Measurements from ENCODE around the gene FOXJ1.
"Not testable (repeated sequence)": the region's sequence is repeated elsewhere in the genome, so short reads cannot be mapped to it uniquely, and the experiment has no call there.

Gene FOXJ1, protein sequence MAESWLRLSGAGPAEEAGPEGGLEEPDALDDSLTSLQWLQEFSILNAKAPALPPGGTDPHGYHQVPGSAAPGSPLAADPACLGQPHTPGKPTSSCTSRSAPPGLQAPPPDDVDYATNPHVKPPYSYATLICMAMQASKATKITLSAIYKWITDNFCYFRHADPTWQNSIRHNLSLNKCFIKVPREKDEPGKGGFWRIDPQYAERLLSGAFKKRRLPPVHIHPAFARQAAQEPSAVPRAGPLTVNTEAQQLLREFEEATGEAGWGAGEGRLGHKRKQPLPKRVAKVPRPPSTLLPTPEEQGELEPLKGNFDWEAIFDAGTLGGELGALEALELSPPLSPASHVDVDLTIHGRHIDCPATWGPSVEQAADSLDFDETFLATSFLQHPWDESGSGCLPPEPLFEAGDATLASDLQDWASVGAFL

DNA sequence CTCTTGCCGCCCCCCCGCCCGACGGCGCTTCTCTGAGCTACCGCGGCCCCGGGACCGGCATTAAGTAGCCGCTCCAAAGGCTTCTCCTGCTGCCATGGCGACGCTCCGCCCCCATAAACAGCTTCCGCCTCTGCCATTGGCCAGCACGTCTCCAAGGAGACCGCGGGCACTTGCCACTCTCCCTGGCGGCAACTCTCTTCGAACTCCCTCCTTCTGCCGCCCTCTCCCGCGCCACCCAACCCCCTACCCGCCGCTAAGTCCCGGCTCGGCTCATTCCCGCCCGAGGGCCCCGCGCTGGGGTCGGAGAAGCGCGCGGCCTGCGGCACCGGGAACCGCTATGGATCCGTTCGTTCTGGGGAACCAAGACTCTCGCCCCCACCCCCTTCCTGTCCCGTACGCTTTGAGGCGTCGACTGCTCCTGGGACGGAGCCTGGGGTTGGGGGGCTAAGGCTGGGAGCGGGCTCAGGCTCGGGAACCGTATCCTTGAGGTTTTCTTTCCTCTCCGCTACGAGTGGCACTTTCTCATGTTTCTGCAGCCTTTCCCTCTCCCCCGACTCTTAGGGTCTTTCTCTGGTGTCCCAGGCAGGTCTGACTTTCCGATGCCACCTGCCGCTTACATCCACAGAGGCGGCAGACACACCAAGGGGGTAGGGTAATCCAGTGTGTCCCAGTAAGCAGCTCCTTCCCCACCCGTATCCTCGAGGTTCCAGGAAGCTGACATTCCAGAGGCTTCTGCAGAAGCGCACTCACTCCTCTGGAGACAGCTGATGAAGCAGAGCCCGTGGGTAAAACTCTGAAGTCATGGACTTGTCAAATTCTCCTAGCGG lies at the start of gene FOXJ1:
Gene FOXJ1 (minus strand): TSS at position 34 of the 827 bp plus-strand sequence. CDS start 850 bp downstream, outside the sequence.
- no peaks in the 10 kb centered on the region for H3K79me2 ChIP-seq (ENCODE audit: control insufficient read depth, insufficient read depth, low read length, unreplicated experiment)
- peak within 1 kb of the TSS; percentile 70 for H3K4me3 ChIP-seq (ENCODE audit: low read depth, low read length)
- H3K4me1 ChIP-seq (ENCODE audit: control insufficient read depth, insufficient read depth, low read length, unreplicated experiment) = no peaks in the 10 kb centered on the region
- H3K27ac ChIP-seq (ENCODE audit: low read depth, low read length) = no peak within 1 kb of the TSS
- no peaks in the 10 kb centered on the region for H3K36me3 ChIP-seq (ENCODE audit: insufficient read depth, low read length)
- peak within 1 kb of the TSS; percentile 52 for H2AFZ ChIP-seq (ENCODE audit: low read length, unreplicated experiment)
- H3K27me3 ChIP-seq (ENCODE audit: insufficient read depth, low read length) = peaks cover 57% of the 10 kb centered on the region

DNA sequence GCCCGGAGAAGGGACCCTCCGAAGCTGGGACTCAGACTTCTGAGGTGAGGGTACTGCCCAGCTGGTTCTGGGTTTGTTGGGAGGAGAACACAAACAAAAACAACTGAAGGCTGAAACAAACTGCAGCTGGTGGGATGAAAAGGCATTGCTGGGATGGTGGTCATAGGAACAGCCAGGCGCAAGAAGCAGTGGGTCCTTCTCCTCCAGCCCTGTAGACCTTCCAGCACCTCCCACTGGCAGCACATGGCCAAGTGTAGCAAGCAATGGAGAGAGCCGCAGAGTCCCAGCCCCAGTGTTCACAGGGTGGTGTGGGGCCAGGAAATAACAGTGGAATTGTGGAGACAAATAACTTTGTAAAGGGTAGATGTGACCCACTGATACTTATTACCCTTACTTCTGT lies 48.7 kb upstream of the FOXJ1 start:
- Histone ChIP-seq H3K4me3 (ENCODE audit: low read depth, low read length) (no peak overlapping the region), H3K36me3 (ENCODE audit: insufficient read depth, low read length) (no peaks in the 10 kb centered on the region), H3K27me3 (ENCODE audit: insufficient read depth, low read length) (peaks cover 4% of the 10 kb centered on the region; the same call in 1 of the 2 replicates), H3K27ac (ENCODE audit: low read depth, low read length) (no peak overlapping the region), H2AFZ (ENCODE audit: low read length, unreplicated experiment) (no peak overlapping the region), H3K4me1 (ENCODE audit: control insufficient read depth, insufficient read depth, low read length, unreplicated experiment) (no peaks in the 10 kb centered on the region), H3K79me2 (ENCODE audit: control insufficient read depth, insufficient read depth, low read length, unreplicated experiment) (no peaks in the 10 kb centered on the region)

DNA sequence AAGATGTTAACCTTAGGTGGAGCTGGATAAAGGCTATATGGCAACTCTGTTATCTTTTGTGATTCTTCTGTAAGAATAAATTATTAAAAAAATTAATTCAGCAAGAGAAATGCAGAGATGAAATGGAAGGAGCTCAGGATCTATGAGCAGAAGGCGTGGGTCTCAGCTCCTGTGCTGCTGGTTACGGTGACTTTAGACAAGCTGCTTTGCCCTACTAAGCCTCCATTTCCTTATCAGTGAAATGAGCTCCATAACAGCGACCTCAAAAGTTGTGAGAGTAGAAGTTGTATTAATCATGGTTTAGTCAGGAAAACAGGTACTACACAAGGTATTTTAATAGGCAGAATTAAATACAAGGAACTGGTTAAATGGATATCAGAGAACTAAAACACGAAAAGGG lies 48.2 kb upstream of the FOXJ1 start:
- Histone ChIP-seq H3K79me2 (ENCODE audit: control insufficient read depth, insufficient read depth, low read length, unreplicated experiment) (no peaks in the 10 kb centered on the region), H3K27ac (ENCODE audit: low read depth, low read length) (no peak overlapping the region), H3K4me1 (ENCODE audit: control insufficient read depth, insufficient read depth, low read length, unreplicated experiment) (no peaks in the 10 kb centered on the region), H3K4me3 (ENCODE audit: low read depth, low read length) (no peak overlapping the region), H3K36me3 (ENCODE audit: insufficient read depth, low read length) (no peaks in the 10 kb centered on the region), H2AFZ (ENCODE audit: low read length, unreplicated experiment) (no peak overlapping the region), H3K27me3 (ENCODE audit: insufficient read depth, low read length) (peaks cover 4% of the 10 kb centered on the region; the same call in 1 of the 2 replicates)

DNA sequence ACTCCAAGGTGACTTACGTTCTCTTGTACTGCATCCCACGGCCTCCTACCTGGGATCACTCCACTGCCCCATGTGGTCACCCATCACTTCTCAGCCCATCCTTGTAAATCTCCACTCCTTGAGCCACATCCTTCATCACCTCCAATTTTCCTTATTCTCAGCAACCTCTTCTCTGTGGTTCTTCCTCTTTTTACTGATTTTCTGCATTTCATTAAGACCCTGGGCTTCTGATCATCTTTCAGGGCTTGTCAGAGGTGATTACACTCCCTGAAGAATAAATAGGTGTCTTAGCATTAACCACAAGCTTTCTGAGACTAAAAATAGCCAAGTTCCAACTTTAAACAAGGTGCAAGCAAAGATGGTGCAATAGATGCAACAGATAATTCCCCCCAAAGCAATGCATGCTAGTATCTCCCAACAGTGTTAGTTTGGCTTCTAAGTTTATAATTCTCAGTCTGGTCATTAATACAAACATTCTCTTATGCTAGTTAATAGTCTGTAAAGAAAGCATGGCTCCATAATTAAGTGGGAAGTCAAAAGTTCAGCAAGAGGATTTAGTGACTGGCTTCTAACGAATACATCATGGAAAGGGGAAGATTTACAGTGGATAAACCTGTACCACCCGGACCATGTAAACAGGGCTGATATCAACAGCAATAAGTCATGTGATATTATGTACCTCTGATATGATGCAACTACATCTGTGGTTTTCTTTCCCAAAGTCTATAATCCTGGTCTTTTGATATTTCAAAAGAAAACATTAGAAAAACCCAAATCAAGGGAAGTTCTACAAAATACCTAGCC lies 47.4 kb upstream of the FOXJ1 start:
- Histone ChIP-seq H3K79me2 (ENCODE audit: control insufficient read depth, insufficient read depth, low read length, unreplicated experiment) (no peaks in the 10 kb centered on the region), H3K27me3 (ENCODE audit: insufficient read depth, low read length) (peaks cover 4% of the 10 kb centered on the region; the same call in 1 of the 2 replicates), H3K4me3 (ENCODE audit: low read depth, low read length) (no peak overlapping the region), H3K4me1 (ENCODE audit: control insufficient read depth, insufficient read depth, low read length, unreplicated experiment) (no peaks in the 10 kb centered on the region), H3K36me3 (ENCODE audit: insufficient read depth, low read length) (no peaks in the 10 kb centered on the region), H3K27ac (ENCODE audit: low read depth, low read length) (no peak overlapping the region), H2AFZ (ENCODE audit: low read length, unreplicated experiment) (no peak overlapping the region)

DNA sequence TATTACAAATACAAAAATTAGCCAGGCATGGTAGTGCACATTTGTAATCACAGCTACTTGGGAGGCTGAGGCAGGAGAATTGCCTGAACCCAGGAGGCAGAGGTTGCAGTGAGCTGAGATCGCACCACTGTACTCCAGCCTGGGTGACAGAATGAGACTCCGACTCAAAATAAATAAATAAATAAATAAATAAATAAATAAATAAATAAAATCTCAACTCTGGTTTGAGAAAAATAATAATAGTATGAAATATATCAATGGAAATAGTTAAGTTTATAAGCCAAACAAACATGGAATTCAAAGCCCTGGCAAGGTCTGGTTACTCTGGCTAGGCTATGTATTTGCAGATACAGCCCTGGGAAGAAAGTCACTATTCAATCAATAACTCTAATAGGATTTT lies 45.7 kb upstream of the FOXJ1 start:
- not testable (repeated sequence) for H2AFZ ChIP-seq (ENCODE audit: low read length, unreplicated experiment); H3K4me1 ChIP-seq (ENCODE audit: control insufficient read depth, insufficient read depth, low read length, unreplicated experiment)

DNA sequence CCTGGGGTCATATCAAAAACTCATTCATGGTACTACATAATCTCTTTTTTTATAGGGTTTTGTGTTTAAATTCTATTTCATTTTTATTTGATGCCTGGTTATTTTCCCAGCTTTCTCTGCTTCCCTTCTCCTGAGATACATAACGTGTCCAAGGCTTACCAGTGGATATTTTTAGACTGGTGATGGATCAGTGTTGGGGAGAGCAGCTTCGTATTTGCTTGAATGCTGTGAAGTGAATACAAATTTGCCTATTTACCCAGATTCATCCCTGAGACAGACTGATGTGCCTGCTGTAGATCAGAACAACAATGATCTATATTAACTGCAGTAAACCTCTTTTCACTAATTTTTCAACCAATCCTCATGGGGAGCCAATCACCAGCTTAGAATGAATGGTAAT lies 43.2 kb upstream of the FOXJ1 start:
- no peaks in the 10 kb centered on the region for H3K4me1 ChIP-seq (ENCODE audit: control insufficient read depth, insufficient read depth, low read length, unreplicated experiment)
- no peaks in the 10 kb centered on the region for H3K36me3 ChIP-seq (ENCODE audit: insufficient read depth, low read length)
- no peak overlapping the region for H3K4me3 ChIP-seq (ENCODE audit: low read depth, low read length)
- H3K27ac ChIP-seq (ENCODE audit: low read depth, low read length) = no peak overlapping the region
- no peaks in the 10 kb centered on the region for H3K79me2 ChIP-seq (ENCODE audit: control insufficient read depth, insufficient read depth, low read length, unreplicated experiment)
- peaks cover 4% of the 10 kb centered on the region; the same call in 1 of the 2 replicates for H3K27me3 ChIP-seq (ENCODE audit: insufficient read depth, low read length)
- no peak overlapping the region for H2AFZ ChIP-seq (ENCODE audit: low read length, unreplicated experiment)

More for the DNA sequence above, 45.7 kb upstream of the FOXJ1 start:
- H3K4me3 ChIP-seq (ENCODE audit: low read depth, low read length); H3K27me3 ChIP-seq (ENCODE audit: insufficient read depth, low read length); H3K79me2 ChIP-seq (ENCODE audit: control insufficient read depth, insufficient read depth, low read length, unreplicated experiment); H3K36me3 ChIP-seq (ENCODE audit: insufficient read depth, low read length); H3K27ac ChIP-seq (ENCODE audit: low read depth, low read length): not testable (repeated sequence)

DNA sequence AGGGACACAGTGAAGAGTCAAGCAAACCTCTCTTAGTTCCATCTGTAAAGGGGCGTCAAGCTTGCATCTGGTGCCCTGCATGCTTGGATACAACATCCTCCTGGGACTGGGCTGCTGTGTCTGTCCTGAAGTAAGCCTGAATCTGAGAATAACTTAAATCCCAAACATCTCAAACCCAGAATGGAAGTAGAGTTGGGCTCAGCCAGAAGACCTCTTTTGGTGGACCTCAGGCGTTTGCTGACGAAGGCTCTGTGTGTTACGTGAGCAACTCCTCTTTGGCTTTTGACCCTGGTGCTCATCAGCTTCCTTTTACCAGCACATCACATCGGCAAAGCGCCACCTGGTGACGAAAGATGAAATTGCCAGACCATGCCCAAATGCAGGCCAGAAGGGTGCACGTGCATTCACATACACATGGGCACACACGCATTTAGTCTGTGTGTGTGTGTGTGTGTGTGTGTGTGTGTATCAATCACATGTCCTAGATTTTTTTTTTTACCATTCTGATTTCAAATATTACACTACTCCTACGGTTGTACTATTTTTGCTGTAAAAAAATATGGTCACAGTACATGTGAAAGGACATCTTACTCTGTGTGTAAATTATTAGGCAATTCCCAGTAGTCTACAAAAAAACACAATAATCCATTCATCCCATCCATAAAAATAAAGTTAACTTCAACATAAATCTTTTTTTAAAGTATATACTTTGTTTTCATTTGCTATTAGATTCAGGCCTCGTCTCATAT lies 41.1 kb upstream of the FOXJ1 start:
- no peak overlapping the region for H3K27ac ChIP-seq (ENCODE audit: low read depth, low read length)
- H3K27me3 ChIP-seq (ENCODE audit: insufficient read depth, low read length) = no peaks in the 10 kb centered on the region
- no peak overlapping the region for H2AFZ ChIP-seq (ENCODE audit: low read length, unreplicated experiment)

DNA sequence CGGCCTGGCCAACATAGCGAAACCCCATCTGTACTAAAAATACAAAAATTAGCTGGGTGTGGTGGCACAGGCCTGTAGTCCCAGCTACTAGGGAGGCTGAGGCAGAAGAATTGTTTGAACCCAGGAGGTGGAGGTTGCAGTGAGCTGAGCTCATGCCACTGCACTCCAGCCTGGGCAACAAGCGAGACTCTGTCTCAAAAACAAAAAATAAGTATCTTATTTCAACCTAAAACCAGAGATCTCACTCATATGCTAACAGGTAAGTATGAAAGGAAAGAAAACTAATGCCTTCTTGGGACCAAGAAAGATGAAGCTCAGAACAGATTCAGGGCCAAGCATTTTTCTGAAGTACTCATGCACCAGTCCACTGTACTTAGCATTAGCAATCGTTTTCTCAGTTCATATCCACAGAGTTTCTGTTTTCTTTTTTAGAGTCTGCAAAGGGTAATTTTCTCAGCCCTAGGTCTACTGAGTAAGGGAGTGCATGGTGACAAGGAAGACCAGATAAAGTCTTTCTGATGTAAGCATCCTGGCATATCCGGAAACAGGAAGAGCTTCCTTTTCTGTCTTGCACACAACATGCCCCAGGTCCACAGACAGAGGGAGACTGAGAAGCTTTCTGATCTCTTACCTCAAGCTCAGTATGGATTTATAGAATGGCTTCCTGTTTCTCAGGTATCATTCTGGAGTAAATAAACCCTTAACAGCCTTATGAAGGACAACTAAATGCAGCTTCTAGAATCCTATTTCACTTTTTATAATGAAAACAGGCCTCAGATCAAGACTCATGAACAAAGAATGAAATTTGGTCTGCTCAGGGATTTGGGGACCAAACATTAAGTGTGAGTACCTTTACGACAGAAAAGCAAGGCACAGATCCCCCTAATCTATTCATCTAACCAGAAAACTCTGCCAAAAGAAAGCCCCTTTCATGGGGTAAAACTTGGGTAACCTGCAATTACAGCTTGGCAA lies 38.7 kb upstream of the FOXJ1 start:
- Histone ChIP-seq H3K79me2 (ENCODE audit: control insufficient read depth, insufficient read depth, low read length, unreplicated experiment) (no peaks in the 10 kb centered on the region), H2AFZ (ENCODE audit: low read length, unreplicated experiment) (no peak overlapping the region), H3K36me3 (ENCODE audit: insufficient read depth, low read length) (no peaks in the 10 kb centered on the region), H3K27ac (ENCODE audit: low read depth, low read length) (no peak overlapping the region), H3K4me1 (ENCODE audit: control insufficient read depth, insufficient read depth, low read length, unreplicated experiment) (no peaks in the 10 kb centered on the region), H3K27me3 (ENCODE audit: insufficient read depth, low read length) (no peaks in the 10 kb centered on the region), H3K4me3 (ENCODE audit: low read depth, low read length) (no peak overlapping the region)

More for the DNA sequence above, 41.1 kb upstream of the FOXJ1 start:
- Histone ChIP-seq H3K4me3 (ENCODE audit: low read depth, low read length) (no peak overlapping the region), H3K4me1 (ENCODE audit: control insufficient read depth, insufficient read depth, low read length, unreplicated experiment) (no peaks in the 10 kb centered on the region), H3K36me3 (ENCODE audit: insufficient read depth, low read length) (no peaks in the 10 kb centered on the region), H3K79me2 (ENCODE audit: control insufficient read depth, insufficient read depth, low read length, unreplicated experiment) (no peaks in the 10 kb centered on the region)

DNA sequence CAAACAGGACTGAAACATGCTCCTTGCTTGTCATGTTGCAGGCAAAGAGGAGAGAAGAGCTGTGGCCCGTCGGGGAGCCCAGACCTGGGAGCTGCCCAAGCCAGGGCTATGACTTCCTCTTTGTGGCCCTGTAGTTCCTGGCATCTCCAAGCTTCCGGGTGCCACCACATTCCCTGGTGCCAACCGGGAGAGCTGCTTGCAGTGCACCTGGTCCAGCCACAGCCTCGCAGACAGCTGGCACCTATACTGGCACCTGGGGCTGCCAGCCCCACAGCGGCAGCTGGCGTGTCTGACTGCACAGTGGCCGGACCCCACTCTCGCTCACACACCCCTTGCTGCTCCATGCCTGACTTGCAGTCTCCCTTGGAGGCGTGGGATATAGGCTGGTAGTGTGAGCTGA lies 37.1 kb upstream of the FOXJ1 start:
- Histone ChIP-seq H3K4me1 (ENCODE audit: control insufficient read depth, insufficient read depth, low read length, unreplicated experiment) (no peaks in the 10 kb centered on the region), H3K27ac (ENCODE audit: low read depth, low read length) (no peak overlapping the region), H3K36me3 (ENCODE audit: insufficient read depth, low read length) (no peaks in the 10 kb centered on the region), H2AFZ (ENCODE audit: low read length, unreplicated experiment) (no peak overlapping the region), H3K79me2 (ENCODE audit: control insufficient read depth, insufficient read depth, low read length, unreplicated experiment) (no peaks in the 10 kb centered on the region), H3K4me3 (ENCODE audit: low read depth, low read length) (no peak overlapping the region), H3K27me3 (ENCODE audit: insufficient read depth, low read length) (no peaks in the 10 kb centered on the region)
